DND-41 (cell line): ENCODE data around the gene SIRPG.
A peak's percentile ranks its signal among the peaks of the same experiment; 100 is the strongest.

Experiments used
- ATAC-seq: fragments of 200-7000 bp; cut with Tn5 transposase; 3 replicates; pipeline ENCODE4 v1.9.1; 2021; ENCODE audit warnings: low read depth; ENCODE audit not compliant: insufficient read depth
- DNase-seq: peaks from one replicate; pipeline ENCODE4 v3.0.0-alpha.2; 2020
- H2AFZ ChIP-seq: 2 replicates; pipeline ENCODE4 v1.6.0; 2012; ENCODE audit warnings: low read depth, low read length
- H3K27ac ChIP-seq: 2 replicates; pipeline ENCODE4 v1.5.1; 2012; ENCODE audit warnings: low read length, inconsistent platforms
- H3K27me3 ChIP-seq: fragments of 200-600 bp; sonication (generic); 2 replicates; pipeline ENCODE4 v1.6.0; 2012; ENCODE audit warnings: low read length, mild to moderate bottlenecking, inconsistent platforms; ENCODE audit not compliant: insufficient read depth, poor library complexity
- H3K36me3 ChIP-seq: 2 replicates; pipeline ENCODE4 v1.5.1; 2012; ENCODE audit warnings: low read length, inconsistent platforms; ENCODE audit not compliant: insufficient read depth
- H3K4me1 ChIP-seq: 2 replicates; pipeline ENCODE4 v1.5.1; 2012; ENCODE audit warnings: mild to moderate bottlenecking, low read length; ENCODE audit not compliant: insufficient read depth
- H3K4me2 ChIP-seq: 2 replicates; pipeline ENCODE4 v1.6.0; 2012; ENCODE audit warnings: mild to moderate bottlenecking, moderate library complexity, low read length, inconsistent platforms; ENCODE audit not compliant: insufficient read depth
- H3K4me3 ChIP-seq, 2 experiments: fragments of 200-600 bp in 1 of 2; shearing (Covaris generic) in 1 of 2; 2 replicates each; pipeline ENCODE4 v1.5.1; 2012 to 2016; ENCODE audit warnings: inconsistent platforms in 2 of 2, low read length in 2 of 2, mild to moderate bottlenecking in 2 of 2, low read depth in 1 of 2, moderate library complexity in 1 of 2
- H3K79me2 ChIP-seq: 2 replicates; pipeline ENCODE4 v1.6.0; 2012; ENCODE audit warnings: low read length, inconsistent platforms; ENCODE audit not compliant: insufficient read depth
- H3K9ac ChIP-seq: 2 replicates; pipeline ENCODE4 v1.6.0; 2012; ENCODE audit warnings: low read depth, mild to moderate bottlenecking, inconsistent platforms, low read length, moderate library complexity
- H3K9me3 ChIP-seq: 2 replicates; pipeline ENCODE4 v1.5.1; 2012; ENCODE audit warnings: low read length, moderate library complexity, mild to moderate bottlenecking, inconsistent platforms; ENCODE audit not compliant: insufficient read depth, severe bottlenecking
- H4K20me1 ChIP-seq: 2 replicates; pipeline ENCODE4 v1.6.0; 2012; ENCODE audit warnings: low read length; ENCODE audit not compliant: insufficient read depth
- CTCF ChIP-seq: IDR thresholded peaks from 2 replicates; pipeline ENCODE4 v1.5.1; 2012; ENCODE audit warnings: borderline replicate concordance, low read length, moderate library complexity, mild to moderate bottlenecking; ENCODE audit not compliant: poor library complexity, severe bottlenecking; ENCODE audit errors: extremely low read depth
- EZH2 ChIP-seq: IDR thresholded peaks from 3 replicates; pipeline ENCODE4 v1.6.1; 2012; ENCODE audit warnings: borderline replicate concordance, low read depth, mild to moderate bottlenecking, moderate library complexity, low read length, inconsistent platforms; ENCODE audit not compliant: severe bottlenecking

SIRPG gene

GRCh38 chr20:1600736-1601135 is 56.8 kb downstream of the SIRPG start:
- H3K27ac ChIP-seq = no peak overlapping the region
- no peak overlapping the region for H2AFZ ChIP-seq
- H3K9ac ChIP-seq = no peak overlapping the region
- no peaks in the 10 kb centered on the region for H4K20me1 ChIP-seq
- H3K79me2 ChIP-seq = no peaks in the 10 kb centered on the region
- no peak overlapping the region for H3K4me3 ChIP-seq
- TF ChIP-seq CTCF = no peak
- TF ChIP-seq EZH2 = no peak
- ATAC-seq = no peak
- no peaks in the 10 kb centered on the region for H3K4me1 ChIP-seq
- no peak for DNase-seq
- no peaks in the 10 kb centered on the region for H3K27me3 ChIP-seq
- no peaks in the 10 kb centered on the region for H3K9me3 ChIP-seq
- no peaks in the 10 kb centered on the region for H3K36me3 ChIP-seq
- H3K4me2 ChIP-seq = no peak overlapping the region

GRCh38 chr20:1595333-1595732 is 62.2 kb downstream of the SIRPG start:
- Histone ChIP-seq H3K27ac (no peak overlapping the region), H3K27me3 (no peaks in the 10 kb centered on the region), H3K79me2 (no peaks in the 10 kb centered on the region), H3K36me3 (no peaks in the 10 kb centered on the region), H3K9me3 (no peaks in the 10 kb centered on the region), H2AFZ (no peak overlapping the region), H4K20me1 (no peaks in the 10 kb centered on the region), H3K4me1 (no peaks in the 10 kb centered on the region), H3K4me3 (no peak overlapping the region), H3K4me2 (no peak overlapping the region), H3K9ac (no peak overlapping the region)
- no peak for ATAC-seq
- DNase-seq = no peak
- TF ChIP-seq CTCF (no peak), EZH2 (no peak)

- Histone ChIP-seq H4K20me1 (no peaks in the 10 kb centered on the region), H3K4me1 (peaks cover 23% of the 10 kb centered on the region), H2AFZ (peak overlapping the region; percentile 92), H3K79me2 (no peaks in the 10 kb centered on the region), H3K4me3 (0 out of 4 replicates have a peak overlapping the region, but pooled peaks of 1 of the 2 experiments have one; percentile 35), H3K27me3 (no peaks in the 10 kb centered on the region), H3K9ac (peak overlapping the region; percentile 48), H3K27ac (peak overlapping the region; percentile 95), H3K4me2 (peak overlapping the region; percentile 55), H3K36me3 (no peaks in the 10 kb centered on the region), H3K9me3 (no peaks in the 10 kb centered on the region)
- DNase-seq = peak; percentile 73
- peak; percentile 98 for ATAC-seq
- TF ChIP-seq EZH2 = no peak
- peak; percentile 57 for TF ChIP-seq CTCF
Measured at GRCh38 chr20:1588533-1589460, 68.8 kb downstream of the SIRPG start.
